ENCODE measurements around the gene GFI1.

DNA sequence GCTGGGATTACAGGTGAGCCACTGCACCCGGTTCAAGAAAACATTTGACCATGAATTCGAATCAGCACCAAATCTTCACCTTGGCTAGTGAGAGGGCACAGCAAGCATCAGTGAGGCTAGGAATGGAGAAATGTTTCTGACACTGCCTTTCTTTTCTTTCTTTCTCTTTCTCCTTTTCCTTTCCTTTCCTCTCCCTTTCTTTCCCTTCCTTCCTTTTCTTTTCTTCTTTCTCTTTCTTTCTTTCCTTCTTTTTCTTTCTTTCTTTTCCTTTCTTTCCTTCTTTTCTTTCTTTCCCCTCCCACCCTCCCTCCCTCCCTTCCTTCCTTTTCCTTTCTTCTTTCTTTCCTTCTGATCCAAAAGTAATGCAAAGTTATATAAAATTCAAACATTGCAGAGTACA is 40.9 kb downstream of the GFI1 start:
- TF ChIP-seq, protein P1, sequence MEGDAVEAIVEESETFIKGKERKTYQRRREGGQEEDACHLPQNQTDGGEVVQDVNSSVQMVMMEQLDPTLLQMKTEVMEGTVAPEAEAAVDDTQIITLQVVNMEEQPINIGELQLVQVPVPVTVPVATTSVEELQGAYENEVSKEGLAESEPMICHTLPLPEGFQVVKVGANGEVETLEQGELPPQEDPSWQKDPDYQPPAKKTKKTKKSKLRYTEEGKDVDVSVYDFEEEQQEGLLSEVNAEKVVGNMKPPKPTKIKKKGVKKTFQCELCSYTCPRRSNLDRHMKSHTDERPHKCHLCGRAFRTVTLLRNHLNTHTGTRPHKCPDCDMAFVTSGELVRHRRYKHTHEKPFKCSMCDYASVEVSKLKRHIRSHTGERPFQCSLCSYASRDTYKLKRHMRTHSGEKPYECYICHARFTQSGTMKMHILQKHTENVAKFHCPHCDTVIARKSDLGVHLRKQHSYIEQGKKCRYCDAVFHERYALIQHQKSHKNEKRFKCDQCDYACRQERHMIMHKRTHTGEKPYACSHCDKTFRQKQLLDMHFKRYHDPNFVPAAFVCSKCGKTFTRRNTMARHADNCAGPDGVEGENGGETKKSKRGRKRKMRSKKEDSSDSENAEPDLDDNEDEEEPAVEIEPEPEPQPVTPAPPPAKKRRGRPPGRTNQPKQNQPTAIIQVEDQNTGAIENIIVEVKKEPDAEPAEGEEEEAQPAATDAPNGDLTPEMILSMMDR (IDR thresholded peaks at IDR 0.05): no peak
- no peak for TF ChIP-seq POLR2A (IDR thresholded peaks at IDR 0.05)

Measured in adrenal gland (tissue), 5 donors.